H1 (cell line): ENCODE measurements around the gene FGF2.

ENCODE experiments used
- ATF2 ChIP-seq: IDR thresholded peaks from 2 replicates; pipeline ENCODE4 v1.6.1; 2012; ENCODE audit warnings: low read length, inconsistent platforms
- RNF2 ChIP-seq: fragments of 200-900, 300-1000 bp; sonication (generic); IDR thresholded peaks from 2 replicates; pipeline ENCODE4 v1.7.1; 2016; ENCODE audit warnings: borderline replicate concordance, low read depth, mild to moderate bottlenecking, antibody characterized with exemption, low read length; ENCODE audit not compliant: poor library complexity, severe bottlenecking; ENCODE audit errors: missing control alignments
- SRF ChIP-seq: IDR thresholded peaks from 2 replicates; pipeline ENCODE4 v1.6.1; 2011; ENCODE audit warnings: mild to moderate bottlenecking, low read depth, low read length, moderate library complexity
- TF ChIP-seq, protein P1 (sequence below), 3 experiments: IDR thresholded peaks; 1 replicate in 2 of 3; 2 replicates in 1 of 3; pipeline versions ENCODE4 v1.5.1 to v1.6.1; 2011; ENCODE audit warnings: low read length in 3 of 3, mild to moderate bottlenecking in 3 of 3, inconsistent platforms in 2 of 3, low read depth in 1 of 3, moderate library complexity in 1 of 3; ENCODE audit not compliant: insufficient read depth in 1 of 3; ENCODE audit errors: control extremely low read depth in 1 of 3

- TF ChIP-seq SRF (no peak), RNF2 (no peak), ATF2 (no peak)
- TF ChIP-seq, protein P1, sequence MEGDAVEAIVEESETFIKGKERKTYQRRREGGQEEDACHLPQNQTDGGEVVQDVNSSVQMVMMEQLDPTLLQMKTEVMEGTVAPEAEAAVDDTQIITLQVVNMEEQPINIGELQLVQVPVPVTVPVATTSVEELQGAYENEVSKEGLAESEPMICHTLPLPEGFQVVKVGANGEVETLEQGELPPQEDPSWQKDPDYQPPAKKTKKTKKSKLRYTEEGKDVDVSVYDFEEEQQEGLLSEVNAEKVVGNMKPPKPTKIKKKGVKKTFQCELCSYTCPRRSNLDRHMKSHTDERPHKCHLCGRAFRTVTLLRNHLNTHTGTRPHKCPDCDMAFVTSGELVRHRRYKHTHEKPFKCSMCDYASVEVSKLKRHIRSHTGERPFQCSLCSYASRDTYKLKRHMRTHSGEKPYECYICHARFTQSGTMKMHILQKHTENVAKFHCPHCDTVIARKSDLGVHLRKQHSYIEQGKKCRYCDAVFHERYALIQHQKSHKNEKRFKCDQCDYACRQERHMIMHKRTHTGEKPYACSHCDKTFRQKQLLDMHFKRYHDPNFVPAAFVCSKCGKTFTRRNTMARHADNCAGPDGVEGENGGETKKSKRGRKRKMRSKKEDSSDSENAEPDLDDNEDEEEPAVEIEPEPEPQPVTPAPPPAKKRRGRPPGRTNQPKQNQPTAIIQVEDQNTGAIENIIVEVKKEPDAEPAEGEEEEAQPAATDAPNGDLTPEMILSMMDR (IDR thresholded peaks at IDR 0.05; ENCODE audit: control extremely low read depth in 1 of 3, insufficient read depth in 1 of 3, low read depth in 1 of 3, low read length in 3 of 3) = no peak
Measured at GRCh38 chr4:122845760-122846159, 19.1 kb downstream of the FGF2 start.
